A673 (cell line): ENCODE results near the gene UCP2. TPM values are rescaled to one million over a fixed set of nuclear protein-coding genes. Genes with fewer than 3 reads are reported as not detected.

Source experiments
- BruUV-seq: library from RNA; stranded (reverse); fragments of 400-500 nt; replicated peaks from 2 replicates; lab custom pipeline; 2021; lab: Mats Ljungman, UMichigan
- CTCF ChIA-PET: fragments of 300-600 bp; sonication (Branson Sonifier 250); formaldehyde crosslinking; loops from one replicate; lab custom pipeline; 2022; ENCODE audit warnings: antibody characterized with exemption; lab: Charles Lee
- POLR2A ChIA-PET: fragments of 300-600 bp; sonication (Branson Sonifier 250); formaldehyde crosslinking; loops from one replicate; lab custom pipeline; 2022; ENCODE audit warnings: antibody characterized with exemption; ENCODE audit not compliant: low non-redundant PET; lab: Charles Lee
- DNase-seq: peaks from one replicate; pipeline ENCODE4 v3.0.0-alpha.2; 2015; ENCODE audit warnings: low spot score
- H3K27ac ChIP-seq: fragments of 200-600 bp; sonication (generic); 2 replicates; pipeline ENCODE4 v1.5.1; 2016; ENCODE audit warnings: mixed run types, low read depth, mild to moderate bottlenecking, mixed read lengths, antibody characterized with exemption, low read length; ENCODE audit not compliant: poor library complexity, severe bottlenecking
- H3K27me3 ChIP-seq: fragments of 200-600 bp; sonication (generic); replicated peaks from 2 replicates; pipeline ENCODE4 v1.6.1; 2017; ENCODE audit warnings: mixed run types, low read depth, mild to moderate bottlenecking, mixed read lengths, antibody characterized with exemption, low read length; ENCODE audit not compliant: insufficient read depth, poor library complexity
- H3K36me3 ChIP-seq: fragments of 200-600 bp; sonication (generic); 2 replicates; pipeline ENCODE4 v1.6.1; 2016; ENCODE audit warnings: mixed run types, mild to moderate bottlenecking, mixed read lengths, antibody characterized with exemption, low read length; ENCODE audit not compliant: insufficient read depth, poor library complexity, severe bottlenecking
- H3K4me1 ChIP-seq: fragments of 200-600 bp; sonication (generic); 2 replicates; pipeline ENCODE4 v1.6.1; 2017; ENCODE audit warnings: mixed run types, mild to moderate bottlenecking, mixed read lengths, antibody characterized with exemption, low read length; ENCODE audit not compliant: insufficient read depth, poor library complexity, severe bottlenecking
- H3K4me3 ChIP-seq: fragments of 200-600 bp; sonication (generic); 2 replicates; pipeline ENCODE4 v1.5.1; 2016; ENCODE audit warnings: low read depth, mixed run types, mild to moderate bottlenecking, mixed read lengths, low read length; ENCODE audit not compliant: poor library complexity, severe bottlenecking
- H3K9me3 ChIP-seq: fragments of 200-600 bp; sonication (generic); 2 replicates; pipeline ENCODE4 v1.6.1; 2016; ENCODE audit warnings: mixed run types, low read depth, mild to moderate bottlenecking, mixed read lengths, antibody characterized with exemption, low read length; ENCODE audit not compliant: poor library complexity, severe bottlenecking
- CTCF ChIP-seq: fragments of 300-800, 200-600 bp; sonication (generic); conservative IDR thresholded peaks from 2 replicates; pipeline ENCODE4 v1.5.1; 2017; ENCODE audit warnings: low read depth, mild to moderate bottlenecking, antibody characterized with exemption, low read length, moderate library complexity, mixed read lengths
- EZH2 ChIP-seq: fragments of 200-600 bp; sonication (generic); IDR thresholded peaks from 2 replicates; pipeline ENCODE4 v1.6.1; 2017; ENCODE audit warnings: borderline replicate concordance, low read depth, mild to moderate bottlenecking, mixed read lengths, antibody characterized with exemption, low read length; ENCODE audit not compliant: poor library complexity, severe bottlenecking
- intact Hi-C: fragments of 100-400 bp; cut with micrococcal nuclease; formaldehyde crosslinking; loops from one replicate; pipeline ENCODE4 v1.10.0; 2022; ENCODE audit not compliant: unreplicated experiment
- total RNA-seq: library from RNA; stranded (reverse); gene quantifications from 2 replicates; pipeline ENCODE4 v1.2.3, GENCODE V29; 2021

Gene UCP2
- total RNA-seq, 1 experiment from 2014 or later, result 88.5 TPM

GRCh38 chr11:73976451-73977151 lies 6.0 kb downstream of the UCP2 start:
- CTCF ChIA-PET, result no interaction called here

GRCh38 chr11:73975479-73975757 lies 7.2 kb downstream of the UCP2 start:
- intact Hi-C loops, result no loop called here
- Histone ChIP-seq H3K9me3 (no peaks in the 10 kb centered on the region), H3K27ac (no peak overlapping the region), H3K27me3 (no peaks in the 10 kb centered on the region), H3K4me1 (peaks cover 4% of the 10 kb centered on the region), H3K4me3 (no peak overlapping the region), H3K36me3 (peaks cover 66% of the 10 kb centered on the region)
- TF ChIP-seq EZH2 (no peak), CTCF (no peak)
- DNase-seq, result no peak
- ChIA-PET POLR2A (interaction anchor here (0.5 kb wide), 1 partner anchor 191 kb away, joined by 3 read pairs; no protein-coding TSS in a partner anchor), CTCF (interaction anchor here (0.6 kb wide), 1 partner anchor 264 kb away, joined by 4 read pairs; no protein-coding TSS in a partner anchor)
- no TSS peak for BruUV-seq

More at GRCh38 chr11:73976451-73977151, 6.0 kb downstream of the UCP2 start:
- POLR2A ChIA-PET, result no interaction called here
- intact Hi-C loops, result no loop called here
- H3K27ac ChIP-seq, result no peak overlapping the region
- H3K4me1 ChIP-seq, result peaks cover 13% of the 10 kb centered on the region
- peaks cover 76% of the 10 kb centered on the region for H3K36me3 ChIP-seq
- H3K27me3 ChIP-seq, result no peaks in the 10 kb centered on the region
- H3K9me3 ChIP-seq, result no peaks in the 10 kb centered on the region
- BruUV-seq, result no TSS peak
- no peak for TF ChIP-seq EZH2
- TF ChIP-seq CTCF, result no peak
- no peak overlapping the region for H3K4me3 ChIP-seq
- no peak for DNase-seq

GRCh38 chr11:73974604-73975478 lies 7.8 kb downstream of the UCP2 start:
- no TSS peak for BruUV-seq
- ChIA-PET CTCF (interaction anchor here (0.6 kb wide), 1 partner anchor 265 kb away, joined by 4 read pairs; no protein-coding TSS in a partner anchor), POLR2A (interaction anchor here (0.5 kb wide), 1 partner anchor 191 kb away, joined by 3 read pairs; no protein-coding TSS in a partner anchor)
- H3K4me3 ChIP-seq, result no peak overlapping the region
- intact Hi-C loops, result loop anchor here (5.0 kb wide), 1 partner anchor 472 kb away; no protein-coding TSS in a partner anchor
- TF ChIP-seq EZH2 (no peak), CTCF (no peak)
- no peaks in the 10 kb centered on the region for H3K27me3 ChIP-seq
- H3K36me3 ChIP-seq, result peaks cover 61% of the 10 kb centered on the region
- no peaks in the 10 kb centered on the region for H3K9me3 ChIP-seq
- peak overlapping the region; percentile 15 for H3K27ac ChIP-seq
- DNase-seq, result no peak
- H3K4me1 ChIP-seq, result no peaks in the 10 kb centered on the region
